Neural crest cell (in vitro differentiated cells): ENCODE results near the gene SLC2A4RG. TPM values are rescaled to one million over a fixed set of nuclear protein-coding genes. Genes with fewer than 3 reads are reported as not detected.
A peak's percentile ranks its signal among the peaks of the same experiment; 100 is the strongest.
"Not testable (repeated sequence)": the region's sequence is repeated elsewhere in the genome, so short reads cannot be mapped to it uniquely, and the experiment has no call there.

ENCODE experiments used
- DNase-seq: peaks from one replicate; pipeline ENCODE4 v3.0.0; 2021; ENCODE audit warnings: low read depth, mixed read lengths, low spot score
- H3K27ac Mint-ChIP-seq: one replicate; pipeline ENCODE4 v1.8.0; 2021; ENCODE audit warnings: mild to moderate bottlenecking, mixed read lengths; ENCODE audit not compliant: unreplicated experiment
- H3K27me3 Mint-ChIP-seq: 2 replicates; pipeline ENCODE4 v1.8.0; 2021; ENCODE audit warnings: low read depth, mild to moderate bottlenecking, mixed read lengths
- H3K36me3 Mint-ChIP-seq: 2 replicates; pipeline ENCODE4 v1.8.0; 2021; ENCODE audit warnings: low read depth, mild to moderate bottlenecking, mixed read lengths
- H3K4me1 Mint-ChIP-seq: 2 replicates; pipeline ENCODE4 v1.8.0; 2021; ENCODE audit warnings: mixed read lengths
- H3K4me3 Mint-ChIP-seq: one replicate; pipeline ENCODE4 v1.8.0; 2021; ENCODE audit warnings: mild to moderate bottlenecking, mixed read lengths
- H3K9me3 Mint-ChIP-seq: 2 replicates; pipeline ENCODE4 v1.8.0; 2021; ENCODE audit warnings: mixed read lengths
- CTCF ChIP-seq: fragments of 200-600 bp; sonication (generic); conservative IDR thresholded peaks from 2 replicates; pipeline ENCODE4 v1.5.0; 2021; ENCODE audit warnings: antibody characterized with exemption, mild to moderate bottlenecking
- total RNA-seq: library from RNA; stranded (reverse); gene quantifications from 2 replicates; pipeline ENCODE4 v1.2.1, GENCODE V29; 2021

SLC2A4RG gene
- total RNA-seq, 1 donor from 2014 or later: 79.1 TPM

GRCh38 chr20:63771046-63771707 lies 31.6 kb downstream of the SLC2A4RG start:
- no peak for TF ChIP-seq CTCF
- Mint-ChIP-seq H3K4me1 (peaks cover 15% of the 10 kb centered on the region), H3K9me3 (no peaks in the 10 kb centered on the region), H3K36me3 (no peaks in the 10 kb centered on the region), H3K4me3 (no peak overlapping the region), H3K27me3 (no peaks in the 10 kb centered on the region), H3K27ac (no peak overlapping the region)
- DNase-seq: no peak

- peaks cover 5% of the 10 kb centered on the region for H3K36me3 Mint-ChIP-seq
- DNase-seq: no peak
- no peak for TF ChIP-seq CTCF
- no peaks in the 10 kb centered on the region for H3K9me3 Mint-ChIP-seq
- no peak overlapping the region for H3K4me3 Mint-ChIP-seq
- peak overlapping the region; percentile 50 for H3K27ac Mint-ChIP-seq
- no peaks in the 10 kb centered on the region for H3K27me3 Mint-ChIP-seq
- H3K4me1 Mint-ChIP-seq: peaks cover 27% of the 10 kb centered on the region
Observed at GRCh38 chr20:63772781-63773518, 33.4 kb downstream of the SLC2A4RG start.

- TF ChIP-seq CTCF: no peak
Observed at GRCh38 chr20:63773571-63774241, 34.1 kb downstream of the SLC2A4RG start.

GRCh38 chr20:63774306-63774705 lies 34.7 kb downstream of the SLC2A4RG start:
- TF ChIP-seq CTCF: no peak
- Mint-ChIP-seq H3K27me3 (no peaks in the 10 kb centered on the region), H3K4me1 (peaks cover 32% of the 10 kb centered on the region), H3K36me3 (peaks cover 5% of the 10 kb centered on the region), H3K27ac (peak overlapping the region; percentile 92), H3K9me3 (no peaks in the 10 kb centered on the region), H3K4me3 (no peak overlapping the region)
- DNase-seq: no peak

More at GRCh38 chr20:63773571-63774241, 34.1 kb downstream of the SLC2A4RG start:
- Mint-ChIP-seq H3K36me3 (peaks cover 5% of the 10 kb centered on the region), H3K27ac (no peak overlapping the region), H3K9me3 (no peaks in the 10 kb centered on the region), H3K4me1 (peaks cover 32% of the 10 kb centered on the region), H3K27me3 (no peaks in the 10 kb centered on the region), H3K4me3 (no peak overlapping the region)
- no peak for DNase-seq

- peaks cover 5% of the 10 kb centered on the region for H3K36me3 Mint-ChIP-seq
- H3K27ac Mint-ChIP-seq: peak overlapping the region; percentile 92
- peak overlapping the region; percentile 82 for H3K4me3 Mint-ChIP-seq
- peaks cover 32% of the 10 kb centered on the region for H3K4me1 Mint-ChIP-seq
- peak; percentile 87 for TF ChIP-seq CTCF
- no peaks in the 10 kb centered on the region for H3K27me3 Mint-ChIP-seq
- no peaks in the 10 kb centered on the region for H3K9me3 Mint-ChIP-seq
- peak; percentile 85 for DNase-seq
Observed at GRCh38 chr20:63775096-63775978, 35.8 kb downstream of the SLC2A4RG start.

- peaks cover 32% of the 10 kb centered on the region for H3K4me1 Mint-ChIP-seq
- not testable (repeated sequence) for H3K27me3 Mint-ChIP-seq, H3K27ac Mint-ChIP-seq, H3K4me3 Mint-ChIP-seq, H3K36me3 Mint-ChIP-seq, H3K9me3 Mint-ChIP-seq, DNase-seq
Observed at GRCh38 chr20:63776875-63777274, 37.3 kb downstream of the SLC2A4RG start.
